Measurements from ENCODE around the gene NLRC3.

DNA sequence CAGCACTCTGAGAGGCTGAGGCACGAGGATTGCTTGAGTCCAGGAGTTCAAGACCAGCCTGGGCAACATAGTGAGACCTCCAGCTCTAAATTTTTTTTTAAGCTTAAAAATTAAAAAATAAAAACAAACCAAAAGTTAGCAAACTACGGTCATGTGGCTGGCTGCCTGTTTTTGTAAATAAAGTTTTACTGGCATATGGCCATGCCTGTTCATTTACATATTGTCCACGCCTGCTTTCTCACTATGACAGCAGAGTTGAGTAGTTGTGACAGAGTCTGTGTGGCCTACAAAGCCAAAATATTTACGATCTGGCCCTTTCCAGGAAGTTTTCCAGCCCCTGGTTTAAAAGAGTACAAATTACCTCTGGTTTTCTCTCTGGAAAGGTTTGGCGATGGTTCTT is 30.9 kb upstream of the NLRC3 start:
- TF ChIP-seq, protein P1, sequence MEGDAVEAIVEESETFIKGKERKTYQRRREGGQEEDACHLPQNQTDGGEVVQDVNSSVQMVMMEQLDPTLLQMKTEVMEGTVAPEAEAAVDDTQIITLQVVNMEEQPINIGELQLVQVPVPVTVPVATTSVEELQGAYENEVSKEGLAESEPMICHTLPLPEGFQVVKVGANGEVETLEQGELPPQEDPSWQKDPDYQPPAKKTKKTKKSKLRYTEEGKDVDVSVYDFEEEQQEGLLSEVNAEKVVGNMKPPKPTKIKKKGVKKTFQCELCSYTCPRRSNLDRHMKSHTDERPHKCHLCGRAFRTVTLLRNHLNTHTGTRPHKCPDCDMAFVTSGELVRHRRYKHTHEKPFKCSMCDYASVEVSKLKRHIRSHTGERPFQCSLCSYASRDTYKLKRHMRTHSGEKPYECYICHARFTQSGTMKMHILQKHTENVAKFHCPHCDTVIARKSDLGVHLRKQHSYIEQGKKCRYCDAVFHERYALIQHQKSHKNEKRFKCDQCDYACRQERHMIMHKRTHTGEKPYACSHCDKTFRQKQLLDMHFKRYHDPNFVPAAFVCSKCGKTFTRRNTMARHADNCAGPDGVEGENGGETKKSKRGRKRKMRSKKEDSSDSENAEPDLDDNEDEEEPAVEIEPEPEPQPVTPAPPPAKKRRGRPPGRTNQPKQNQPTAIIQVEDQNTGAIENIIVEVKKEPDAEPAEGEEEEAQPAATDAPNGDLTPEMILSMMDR (IDR thresholded peaks at IDR 0.05 in 8 of 11, conservative IDR thresholded peaks at IDR 0.05 in 3 of 11): no peak
- TF ChIP-seq POLR2A (IDR thresholded peaks at IDR 0.05): no peak
